Activated CD8-positive, alpha-beta T cell treated with anti-CD3 and anti-CD28 coated beads, Interleukin-2, amount 10 ng/mL, durations not matched to agents 7 days and 5 days (primary cell): ENCODE data around the gene VAMP3. TPM values are rescaled to one million over a fixed set of nuclear protein-coding genes. Genes with fewer than 3 reads are reported as not detected.

Source experiments
- ATAC-seq: fragments of 150-1000 bp; cut with Tn5 transposase; one replicate; pipeline ENCODE4 v1.10.0; 2021; ENCODE audit warnings: moderate library complexity
- CTCF ChIA-PET: fragments of 350-600 bp; sonication (Branson Sonifier 250); formaldehyde crosslinking; loops from one replicate; lab custom pipeline; 2021; ENCODE audit warnings: antibody characterized with exemption; lab: Charles Lee
- POLR2A ChIA-PET: fragments of 350-600 bp; sonication (Branson Sonifier 250); formaldehyde crosslinking; loops from one replicate; lab custom pipeline; 2021; ENCODE audit warnings: antibody characterized with exemption; lab: Charles Lee
- DNase-seq: peaks from one replicate; pipeline ENCODE4 v3.0.0-alpha.2; 2020
- H3K27ac Mint-ChIP-seq: one replicate; pipeline ENCODE4 v1.8.0; 2021; ENCODE audit warnings: mild to moderate bottlenecking, mixed read lengths
- H3K27me3 Mint-ChIP-seq: one replicate; pipeline ENCODE4 v1.8.0; 2021; ENCODE audit warnings: low read depth, mixed read lengths
- H3K36me3 Mint-ChIP-seq: one replicate; pipeline ENCODE4 v1.8.0; 2021; ENCODE audit warnings: low read depth, mixed read lengths
- H3K4me1 Mint-ChIP-seq: one replicate; pipeline ENCODE4 v1.8.0; 2021; ENCODE audit warnings: low read depth, mixed read lengths
- H3K4me3 Mint-ChIP-seq: one replicate; pipeline ENCODE4 v1.8.0; 2021; ENCODE audit warnings: mild to moderate bottlenecking, mixed read lengths
- H3K9me3 Mint-ChIP-seq: one replicate; pipeline ENCODE4 v1.8.0; 2022; ENCODE audit warnings: mixed read lengths; ENCODE audit not compliant: insufficient read depth
- total RNA-seq, 2 experiments: library from RNA; stranded (reverse); gene quantifications; one replicate each; pipeline ENCODE4 v1.2.3, GENCODE V29; 2021

The VAMP3 gene
- total RNA-seq, 2 experiments from 2014 or later, result 32.0 to 33.7 TPM

GRCh38 chr1:7745783-7746182, 25.3 kb upstream of the VAMP3 start:
- no peaks in the 10 kb centered on the region for H3K9me3 Mint-ChIP-seq
- no peak overlapping the region for H3K4me3 Mint-ChIP-seq
- H3K27ac Mint-ChIP-seq, result no peak overlapping the region
- ATAC-seq (no peak), DNase-seq (peak; percentile 8)
- no peaks in the 10 kb centered on the region for H3K36me3 Mint-ChIP-seq
- ChIA-PET CTCF (interaction anchor here (0.6 to 10.7 kb wide), 3 partner anchors 58 to 270 kb away, joined by 3 to 515 read pairs (median 3); no protein-coding TSS in a partner anchor), POLR2A (no interaction called here)
- peaks cover 3% of the 10 kb centered on the region for H3K27me3 Mint-ChIP-seq
- peaks cover 3% of the 10 kb centered on the region for H3K4me1 Mint-ChIP-seq

GRCh38 chr1:7747605-7748004, 23.5 kb upstream of the VAMP3 start:
- H3K4me3 Mint-ChIP-seq, result no peak overlapping the region
- no peaks in the 10 kb centered on the region for H3K9me3 Mint-ChIP-seq
- DNase-seq (peak; percentile 13), ATAC-seq (no peak)
- H3K4me1 Mint-ChIP-seq, result peaks cover 11% of the 10 kb centered on the region
- H3K27ac Mint-ChIP-seq, result no peak overlapping the region
- CTCF ChIA-PET, result interaction anchor here (10.7 kb wide), 1 partner anchor 78 kb away, joined by 515 read pairs; no protein-coding TSS in a partner anchor
- no peaks in the 10 kb centered on the region for H3K36me3 Mint-ChIP-seq
- H3K27me3 Mint-ChIP-seq, result peaks cover 3% of the 10 kb centered on the region
- POLR2A ChIA-PET, result no interaction called here

GRCh38 chr1:7749126-7749525, 22.0 kb upstream of the VAMP3 start:
- H3K9me3 Mint-ChIP-seq, result no peaks in the 10 kb centered on the region
- CTCF ChIA-PET, result interaction anchor here (10.7 kb wide), 1 partner anchor 79 kb away, joined by 515 read pairs; no protein-coding TSS in a partner anchor

GRCh38 chr1:7751174-7751573, 19.9 kb upstream of the VAMP3 start:
- CTCF ChIA-PET, result interaction anchor here (1.0 to 10.7 kb wide), 6 partner anchors 9 to 81 kb away, joined by 3 to 515 read pairs (median 8); no protein-coding TSS in a partner anchor
- Mint-ChIP-seq H3K9me3 (no peaks in the 10 kb centered on the region), H3K4me1 (peaks cover 30% of the 10 kb centered on the region), H3K27me3 (peaks cover 4% of the 10 kb centered on the region), H3K4me3 (no peak overlapping the region), H3K27ac (no peak overlapping the region), H3K36me3 (no peaks in the 10 kb centered on the region)
- DNase-seq, result no peak
- POLR2A ChIA-PET, result interaction anchor here (0.7 to 1.0 kb wide), 2 partner anchors 8 to 936 kb away, joined by 3 read pairs; no protein-coding TSS in a partner anchor
- no peak for ATAC-seq

More at GRCh38 chr1:7749126-7749525, 22.0 kb upstream of the VAMP3 start:
- H3K27ac Mint-ChIP-seq, result no peak overlapping the region
- POLR2A ChIA-PET, result no interaction called here
- H3K36me3 Mint-ChIP-seq, result no peaks in the 10 kb centered on the region
- H3K27me3 Mint-ChIP-seq, result peaks cover 3% of the 10 kb centered on the region
- no peak for ATAC-seq
- H3K4me1 Mint-ChIP-seq, result peaks cover 26% of the 10 kb centered on the region
- H3K4me3 Mint-ChIP-seq, result no peak overlapping the region
- peak; percentile 7 for DNase-seq

GRCh38 chr1:7752512-7753417, 18.3 kb upstream of the VAMP3 start:
- DNase-seq, result peak; percentile 59
- Mint-ChIP-seq H3K4me3 (peak overlapping the region; percentile 23), H3K9me3 (no peaks in the 10 kb centered on the region), H3K27ac (no peak overlapping the region), H3K36me3 (no peaks in the 10 kb centered on the region), H3K4me1 (peaks cover 30% of the 10 kb centered on the region), H3K27me3 (peaks cover 4% of the 10 kb centered on the region)
- no peak for ATAC-seq
- CTCF ChIA-PET, result interaction anchor here (0.7 to 10.7 kb wide), 45 partner anchors 10 to 575 kb away, joined by 3 to 515 read pairs (median 5); partner anchors contain the start of gene VAMP3
- POLR2A ChIA-PET, result interaction anchor here (1.2 kb wide), 1 partner anchor 85 kb away, joined by 3 read pairs; no protein-coding TSS in a partner anchor

GRCh38 chr1:7753641-7754040, 17.5 kb upstream of the VAMP3 start:
- no peaks in the 10 kb centered on the region for H3K36me3 Mint-ChIP-seq
- no peak overlapping the region for H3K4me3 Mint-ChIP-seq
- DNase-seq (no peak), ATAC-seq (no peak)
- POLR2A ChIA-PET, result interaction anchor here (1.2 kb wide), 1 partner anchor 86 kb away, joined by 3 read pairs; no protein-coding TSS in a partner anchor
- H3K9me3 Mint-ChIP-seq, result no peaks in the 10 kb centered on the region
- H3K4me1 Mint-ChIP-seq, result peaks cover 30% of the 10 kb centered on the region
- CTCF ChIA-PET, result interaction anchor here (1.2 to 10.7 kb wide), 22 partner anchors 11 to 262 kb away, joined by 3 to 515 read pairs (median 8); no protein-coding TSS in a partner anchor
- peaks cover 4% of the 10 kb centered on the region for H3K27me3 Mint-ChIP-seq
- no peak overlapping the region for H3K27ac Mint-ChIP-seq

- H3K27me3 Mint-ChIP-seq, result peaks cover 4% of the 10 kb centered on the region
- DNase-seq (no peak), ATAC-seq (no peak)
- H3K36me3 Mint-ChIP-seq, result no peaks in the 10 kb centered on the region
- ChIA-PET CTCF (interaction anchor here (1.2 to 10.7 kb wide), 9 partner anchors 11 to 261 kb away, joined by 3 to 515 read pairs (median 12); no protein-coding TSS in a partner anchor), POLR2A (interaction anchor here (1.2 kb wide), 1 partner anchor 87 kb away, joined by 3 read pairs; no protein-coding TSS in a partner anchor)
- H3K9me3 Mint-ChIP-seq, result no peaks in the 10 kb centered on the region
- H3K4me1 Mint-ChIP-seq, result peaks cover 30% of the 10 kb centered on the region
- H3K27ac Mint-ChIP-seq, result no peak overlapping the region
- H3K4me3 Mint-ChIP-seq, result peak overlapping the region; percentile 21
Observed at GRCh38 chr1:7754234-7754633, 16.9 kb upstream of the VAMP3 start.

- ChIA-PET CTCF (interaction anchor here (0.9 to 10.7 kb wide), 5 partner anchors 10 to 160 kb away, joined by 3 to 515 read pairs (median 5); no protein-coding TSS in a partner anchor), POLR2A (no interaction called here)
- Mint-ChIP-seq H3K4me3 (no peak overlapping the region), H3K27ac (no peak overlapping the region), H3K36me3 (no peaks in the 10 kb centered on the region), H3K9me3 (no peaks in the 10 kb centered on the region), H3K4me1 (peaks cover 30% of the 10 kb centered on the region), H3K27me3 (peaks cover 4% of the 10 kb centered on the region)
- DNase-seq (peak; percentile 26), ATAC-seq (peak; percentile 60)
Observed at GRCh38 chr1:7755448-7755847, 15.6 kb upstream of the VAMP3 start.

GRCh38 chr1:7760245-7760644, 10.9 kb upstream of the VAMP3 start:
- Mint-ChIP-seq H3K4me3 (no peak overlapping the region), H3K27me3 (peaks cover 14% of the 10 kb centered on the region), H3K4me1 (peaks cover 2% of the 10 kb centered on the region), H3K9me3 (no peaks in the 10 kb centered on the region), H3K27ac (no peak overlapping the region), H3K36me3 (no peaks in the 10 kb centered on the region)
- ChIA-PET POLR2A (no interaction called here), CTCF (interaction anchor here (0.7 to 3.6 kb wide), 2 partner anchors 92 to 142 kb away, joined by 3 to 21 read pairs; no protein-coding TSS in a partner anchor)
- no peak for ATAC-seq
- DNase-seq, result no peak

GRCh38 chr1:7761103-7761502, 10.0 kb upstream of the VAMP3 start:
- no peak overlapping the region for H3K4me3 Mint-ChIP-seq
- no peak for ATAC-seq
- no peak for DNase-seq
- H3K9me3 Mint-ChIP-seq, result no peaks in the 10 kb centered on the region
- no peaks in the 10 kb centered on the region for H3K36me3 Mint-ChIP-seq
- H3K27ac Mint-ChIP-seq, result no peak overlapping the region
- ChIA-PET CTCF (interaction anchor here (3.6 to 9.9 kb wide), 2 partner anchors 8 to 93 kb away, joined by 21 to 115 read pairs; no protein-coding TSS in a partner anchor), POLR2A (interaction anchor here (0.6 to 1.1 kb wide), 2 partner anchors 11 to 77 kb away, joined by 3 to 4 read pairs; no protein-coding TSS in a partner anchor)
- H3K27me3 Mint-ChIP-seq, result peaks cover 12% of the 10 kb centered on the region
- H3K4me1 Mint-ChIP-seq, result no peaks in the 10 kb centered on the region

GRCh38 chr1:7767176-7767575, 3.9 kb upstream of the VAMP3 start:
- no peak for DNase-seq
- CTCF ChIA-PET, result interaction anchor here (1.0 to 9.9 kb wide), 2 partner anchors 14 to 98 kb away, joined by 3 to 115 read pairs; no protein-coding TSS in a partner anchor
- Mint-ChIP-seq H3K36me3 (peaks cover under 1% of the 10 kb centered on the region), H3K27me3 (peaks cover 38% of the 10 kb centered on the region), H3K4me3 (no peak overlapping the region), H3K4me1 (peaks cover 7% of the 10 kb centered on the region), H3K9me3 (no peaks in the 10 kb centered on the region), H3K27ac (no peak overlapping the region)
- POLR2A ChIA-PET, result no interaction called here
- ATAC-seq, result no peak
